Middle frontal gyrus (tissue), 1 donor: ENCODE results near the gene SULT1C4.
"Not testable (repeated sequence)": the region's sequence is repeated elsewhere in the genome, so short reads cannot be mapped to it uniquely, and the experiment has no call there.

Experiments used
- DNase-seq: peaks from one replicate; pipeline ENCODE4 v3.0.0-alpha.2; 2015; ENCODE audit warnings: low spot score; ENCODE audit errors: extremely low spot score

SULT1C4 gene

DNA sequence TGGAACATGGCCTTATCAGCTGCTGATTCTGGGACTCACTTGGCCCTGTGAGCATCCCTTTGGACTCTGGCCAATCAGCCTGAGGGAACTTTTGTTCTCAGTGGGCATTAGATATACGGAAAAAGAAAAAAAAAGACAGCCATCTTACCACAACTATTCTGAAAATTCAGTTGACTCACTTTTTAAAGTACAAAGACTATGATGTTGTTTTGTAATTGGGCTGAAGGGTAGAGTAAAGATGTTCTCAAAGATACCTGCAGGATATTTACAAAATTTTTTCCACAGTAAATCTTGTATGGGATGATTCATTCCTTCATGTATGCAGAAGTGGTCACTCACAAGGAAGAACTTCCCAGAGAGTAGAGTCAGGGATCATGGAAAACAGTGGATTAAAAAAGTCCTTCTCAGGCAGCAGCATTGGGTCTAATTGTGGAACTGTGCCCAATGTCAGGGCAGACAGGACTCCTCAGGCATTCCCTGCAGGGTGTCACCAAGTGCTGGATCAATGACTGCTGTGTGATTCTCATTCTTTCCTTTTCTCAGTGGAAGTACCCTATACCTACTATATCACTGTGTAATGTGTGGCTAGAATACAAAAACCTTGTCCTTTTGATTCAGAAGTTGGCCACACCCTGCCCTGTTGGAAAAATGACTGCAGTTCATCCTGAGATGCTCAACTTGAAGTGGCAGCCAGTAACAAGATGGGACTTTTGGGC, 35.4 kb downstream of the SULT1C4 start:
- no peak for DNase-seq

DNA sequence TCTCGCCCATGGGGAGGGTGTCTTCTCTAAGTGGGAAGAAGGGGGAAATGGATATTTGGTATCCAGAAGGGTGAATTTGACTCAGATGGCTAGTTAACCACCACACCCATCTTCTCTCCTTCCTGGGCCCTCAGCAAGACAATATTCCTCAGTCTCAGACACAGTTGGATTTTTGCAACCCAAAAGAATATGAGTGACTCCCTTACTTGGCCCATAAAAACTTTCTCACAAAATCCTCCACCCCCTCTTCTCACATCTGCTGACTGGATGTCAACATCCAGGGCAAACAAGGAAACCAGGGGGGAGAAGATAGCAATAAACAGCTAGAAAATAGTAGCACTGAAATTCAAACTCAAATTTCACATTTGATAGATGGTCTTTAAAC, 35.9 kb downstream of the SULT1C4 start:
- no peak for DNase-seq

DNA sequence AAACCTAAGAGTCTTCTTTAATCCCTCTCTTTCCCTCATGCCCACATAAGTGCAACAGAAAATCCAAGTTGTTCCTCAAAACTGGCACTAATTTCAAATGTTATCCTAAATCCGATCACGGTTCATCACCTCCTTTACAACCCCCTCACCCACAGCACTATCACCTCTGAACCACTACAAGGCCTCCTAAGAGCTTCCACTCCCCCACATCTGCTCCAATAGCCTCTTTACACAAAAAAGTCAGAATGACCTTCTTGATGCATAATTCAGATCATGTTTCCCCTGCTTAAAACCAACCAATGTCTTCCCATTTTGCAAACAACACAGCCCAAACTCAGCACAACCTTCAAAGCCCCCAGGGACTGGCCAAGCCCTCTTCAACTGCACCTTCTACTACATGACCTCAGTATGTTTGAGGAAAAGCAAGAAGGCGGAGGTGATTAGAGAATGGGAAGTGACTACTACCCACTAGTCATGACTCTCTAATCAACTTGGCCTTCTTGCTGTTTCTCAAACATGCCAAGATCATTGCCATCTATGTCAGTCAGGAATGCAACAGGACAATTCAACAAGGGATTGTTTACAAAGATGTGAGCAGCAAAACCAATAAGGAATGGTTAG, 36.6 kb downstream of the SULT1C4 start:
- DNase-seq = no peak

GRCh38 chr2:108414945-108415344, 37.2 kb downstream of the SULT1C4 start:
- no peak for DNase-seq

DNA sequence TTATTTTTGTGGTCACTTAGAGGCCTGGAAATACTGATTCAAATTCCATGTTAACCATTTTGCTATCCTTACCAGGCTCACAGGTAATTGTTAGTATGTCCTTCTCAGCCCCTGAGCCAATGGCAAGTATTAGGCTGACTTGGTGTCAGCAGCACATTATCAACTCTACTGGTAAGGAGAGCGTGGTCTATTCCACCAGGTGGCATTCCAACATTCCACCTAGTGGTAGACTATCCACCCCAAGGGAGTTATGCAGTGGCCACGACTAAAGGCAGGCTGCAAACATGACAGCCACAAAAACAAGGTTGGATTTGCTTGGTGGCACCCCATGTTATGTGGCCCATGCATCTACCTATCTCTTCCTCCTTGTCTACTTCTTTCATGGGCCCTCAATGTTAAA, 39.5 kb downstream of the SULT1C4 start:
- no peak for DNase-seq

GRCh38 chr2:108418416-108418815, 40.7 kb downstream of the SULT1C4 start:
- peak; percentile 23 for DNase-seq

DNA sequence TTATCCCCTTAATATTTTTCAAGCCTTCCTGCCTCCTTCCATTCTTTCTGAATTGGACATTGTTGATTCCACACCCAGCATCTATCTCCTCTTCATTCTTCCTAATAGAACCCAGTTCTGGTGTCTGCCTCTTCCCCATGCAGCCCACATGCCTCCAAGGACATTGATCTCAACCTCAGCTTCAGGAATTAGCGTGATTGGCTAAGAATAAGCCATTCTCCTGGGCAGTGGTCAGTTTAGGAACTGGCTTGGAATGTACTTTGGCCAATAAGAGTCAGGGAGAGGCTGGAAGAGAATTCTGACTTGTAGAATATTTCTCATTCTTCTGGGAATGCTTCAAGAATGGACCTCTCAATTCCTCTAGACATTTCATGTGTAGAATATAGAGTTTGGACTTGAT, 45.3 kb downstream of the SULT1C4 start:
- DNase-seq = no peak

- no peak for DNase-seq
Measured at GRCh38 chr2:108423502-108424251, 45.9 kb downstream of the SULT1C4 start.

DNA sequence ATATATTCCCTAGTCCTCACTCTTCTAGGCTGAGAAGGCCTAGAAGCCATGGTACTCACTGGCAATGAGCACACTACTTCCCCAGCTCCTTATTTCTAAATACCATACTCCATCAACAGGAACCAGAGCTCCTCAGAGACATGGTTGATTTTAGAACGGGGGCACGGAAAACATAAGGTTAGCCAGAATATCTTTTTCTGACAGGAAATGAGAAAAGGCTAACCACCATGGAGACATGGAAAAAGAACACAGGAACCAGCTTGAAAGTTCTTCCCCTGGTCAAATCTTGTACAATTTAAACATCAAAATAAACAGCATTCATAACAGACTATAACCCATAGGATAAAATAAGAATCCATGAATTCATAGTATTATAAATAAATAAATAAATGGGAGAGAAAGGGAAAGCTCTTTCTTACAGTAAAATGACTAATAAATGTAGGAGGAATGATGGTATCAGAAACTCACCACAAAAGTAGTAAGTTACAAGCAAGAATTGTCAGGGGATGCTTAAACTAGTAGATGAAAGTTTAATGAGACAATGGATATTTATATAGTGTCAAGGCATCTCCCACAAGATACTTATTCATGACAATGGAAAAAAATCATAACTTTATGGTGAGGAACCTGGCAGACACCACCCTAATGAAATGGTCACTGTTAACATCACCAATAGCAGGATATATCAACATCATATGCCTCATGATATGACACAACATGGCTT, 50.7 kb downstream of the SULT1C4 start:
- no peak for DNase-seq

- not testable (repeated sequence) for DNase-seq
Measured at GRCh38 chr2:108435578-108435977, 57.8 kb downstream of the SULT1C4 start.

GRCh38 chr2:108436976-108437375, 59.2 kb downstream of the SULT1C4 start:
- DNase-seq = no peak
